Measurements from ENCODE around the gene PDE10A.

The PDE10A gene

DNA sequence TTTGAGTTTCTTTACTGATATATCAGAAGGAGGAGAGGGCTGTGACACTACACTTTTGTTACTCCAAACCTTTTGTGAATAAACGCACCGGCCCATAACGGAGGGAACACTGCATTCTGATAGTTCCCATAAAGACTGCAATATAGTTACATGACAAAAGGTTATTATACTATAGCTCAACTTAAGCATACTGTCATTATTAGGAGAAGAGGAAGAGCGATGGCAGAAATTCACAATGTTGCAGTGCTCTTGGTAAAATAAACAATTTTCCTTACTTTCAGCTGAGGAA lies 2.3 kb upstream of the PDE10A start:
- DNase-seq (ENCODE audit: low spot score) = no peak
- TF ChIP-seq, protein P1, sequence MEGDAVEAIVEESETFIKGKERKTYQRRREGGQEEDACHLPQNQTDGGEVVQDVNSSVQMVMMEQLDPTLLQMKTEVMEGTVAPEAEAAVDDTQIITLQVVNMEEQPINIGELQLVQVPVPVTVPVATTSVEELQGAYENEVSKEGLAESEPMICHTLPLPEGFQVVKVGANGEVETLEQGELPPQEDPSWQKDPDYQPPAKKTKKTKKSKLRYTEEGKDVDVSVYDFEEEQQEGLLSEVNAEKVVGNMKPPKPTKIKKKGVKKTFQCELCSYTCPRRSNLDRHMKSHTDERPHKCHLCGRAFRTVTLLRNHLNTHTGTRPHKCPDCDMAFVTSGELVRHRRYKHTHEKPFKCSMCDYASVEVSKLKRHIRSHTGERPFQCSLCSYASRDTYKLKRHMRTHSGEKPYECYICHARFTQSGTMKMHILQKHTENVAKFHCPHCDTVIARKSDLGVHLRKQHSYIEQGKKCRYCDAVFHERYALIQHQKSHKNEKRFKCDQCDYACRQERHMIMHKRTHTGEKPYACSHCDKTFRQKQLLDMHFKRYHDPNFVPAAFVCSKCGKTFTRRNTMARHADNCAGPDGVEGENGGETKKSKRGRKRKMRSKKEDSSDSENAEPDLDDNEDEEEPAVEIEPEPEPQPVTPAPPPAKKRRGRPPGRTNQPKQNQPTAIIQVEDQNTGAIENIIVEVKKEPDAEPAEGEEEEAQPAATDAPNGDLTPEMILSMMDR (IDR thresholded peaks at IDR 0.05; ENCODE audit: extremely low read depth, missing control alignments) = no peak

GRCh38 chr6:165664559-165665383 lies 1.7 kb upstream of the PDE10A start:
- DNase-seq (ENCODE audit: low spot score) = no peak
- TF ChIP-seq, protein P1 (IDR thresholded peaks at IDR 0.05; ENCODE audit: extremely low read depth, missing control alignments) = no peak

DNA sequence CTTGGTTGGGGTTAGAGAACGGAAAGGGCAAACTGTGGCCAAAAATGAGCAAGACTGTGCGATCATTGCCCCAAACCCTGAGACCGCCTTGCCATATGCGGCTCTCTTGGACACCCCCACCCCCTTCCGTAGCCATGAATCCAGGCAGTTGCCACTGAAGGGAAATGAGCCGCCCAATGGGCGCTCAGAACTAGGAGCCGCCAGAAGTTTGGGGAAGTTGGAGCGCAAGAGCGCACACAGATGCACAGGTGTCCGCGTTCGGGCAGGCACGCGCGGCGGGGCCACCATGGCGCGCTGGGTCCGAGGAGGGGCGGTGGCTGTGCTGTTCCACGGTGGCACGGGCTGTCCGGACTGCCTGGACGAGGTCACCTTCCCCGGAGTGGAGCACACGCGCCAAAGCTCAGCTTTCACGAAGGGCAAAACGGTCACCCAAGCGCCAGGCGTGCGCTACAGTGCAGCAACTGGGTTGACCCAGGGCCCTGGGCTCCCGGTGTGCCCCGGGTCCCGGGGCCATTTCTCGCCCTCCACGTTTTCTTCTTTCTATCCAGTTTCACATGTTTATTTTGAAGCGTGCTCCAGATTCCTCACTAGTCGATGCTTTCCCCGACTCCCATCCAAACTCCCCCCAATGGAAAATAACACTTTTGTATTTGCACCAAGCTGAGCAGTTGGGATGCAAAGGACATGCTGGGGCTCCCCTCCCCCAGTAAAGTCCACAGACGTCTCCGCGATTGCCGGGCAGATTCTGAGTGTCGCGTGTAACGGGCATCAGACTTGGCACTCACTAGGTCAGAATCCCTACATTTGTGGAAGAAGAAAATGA lies 906 bp upstream of the PDE10A start:
- DNase-seq (ENCODE audit: low spot score) = peak; percentile 30
- TF ChIP-seq, protein P1 (IDR thresholded peaks at IDR 0.05; ENCODE audit: extremely low read depth, missing control alignments) = no peak

DNA sequence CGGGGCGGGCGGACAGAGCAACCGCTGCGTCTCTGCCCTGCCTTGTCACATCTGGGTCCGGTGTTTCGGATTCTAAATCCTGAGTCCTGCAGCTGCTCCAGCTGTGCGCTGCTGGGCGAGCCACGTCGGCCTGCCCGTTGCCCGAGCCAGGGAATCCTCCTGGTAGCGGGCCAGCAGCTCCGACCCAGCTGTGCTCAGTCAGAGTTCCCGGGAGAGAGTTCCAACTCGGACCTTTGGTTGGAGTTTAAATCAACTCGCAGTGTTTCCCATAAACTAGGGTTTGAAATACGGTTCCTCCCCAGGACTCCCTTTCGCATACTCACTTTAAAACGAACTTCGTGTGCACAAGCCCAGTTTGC lies 315 bp upstream of the PDE10A start:
- DNase-seq (ENCODE audit: low spot score) = peak; percentile 48
- TF ChIP-seq, protein P1 (IDR thresholded peaks at IDR 0.05; ENCODE audit: extremely low read depth, missing control alignments) = no peak

GRCh38 chr6:165662041-165662748 lies 846 bp downstream of the PDE10A start:
- DNase-seq (ENCODE audit: low spot score) = peak; percentile 58
- TF ChIP-seq, protein P1 (IDR thresholded peaks at IDR 0.05; ENCODE audit: extremely low read depth, missing control alignments) = no peak

DNA sequence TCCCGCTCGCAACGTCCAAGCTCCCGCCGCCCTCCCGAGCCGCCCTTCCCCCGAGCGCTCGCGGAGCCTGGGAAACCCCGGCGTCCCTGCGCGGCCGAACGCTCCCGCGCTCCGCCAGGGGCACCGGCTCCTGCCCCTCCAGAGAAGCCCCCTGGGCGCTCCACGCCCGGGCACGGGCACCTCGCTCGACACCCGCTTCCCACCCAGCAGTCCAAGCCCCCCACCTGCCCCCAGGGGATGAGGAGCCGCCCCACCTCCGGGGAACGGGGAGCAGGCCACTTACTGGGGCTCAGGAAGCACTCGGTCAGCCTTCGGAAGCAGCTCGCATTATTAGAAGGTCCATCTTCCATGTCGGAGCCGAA lies 1.4 kb downstream of the PDE10A start:
- TF ChIP-seq, protein P1 (IDR thresholded peaks at IDR 0.05; ENCODE audit: extremely low read depth, missing control alignments) = no peak
- DNase-seq (ENCODE audit: low spot score) = no peak

Measured in GM20000 (cell line).